Measurements from ENCODE around the gene KCTD2.
"Not testable (repeated sequence)": the region's sequence is repeated elsewhere in the genome, so short reads cannot be mapped to it uniquely, and the experiment has no call there.

Gene KCTD2

DNA sequence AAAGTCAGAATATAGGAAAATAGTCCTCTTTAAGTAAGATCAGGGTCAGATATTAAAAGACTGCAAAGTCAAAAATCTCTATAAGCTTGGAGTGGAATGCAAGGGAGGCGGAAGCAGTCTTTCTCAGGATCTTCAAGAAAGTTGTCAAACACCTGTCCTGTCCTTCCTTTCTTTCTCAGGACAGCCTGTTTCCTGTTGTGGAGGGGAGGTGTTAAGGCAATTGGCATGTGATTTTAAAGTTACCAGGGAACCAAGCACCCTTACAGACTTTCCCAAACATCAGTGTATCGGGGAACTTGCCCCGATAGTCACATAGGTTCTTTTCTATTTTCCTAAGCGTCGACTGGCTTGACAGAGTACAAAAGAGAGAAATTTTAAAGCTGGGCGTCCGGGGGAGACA, 2.3 kb upstream of the KCTD2 start:
- TF ChIP-seq CTCF (IDR thresholded peaks at IDR 0.05; ENCODE audit: borderline replicate concordance, control extremely low read depth, extremely low read depth, insufficient read depth, missing control alignments), result no peak
- no peak for DNase-seq (ENCODE audit: low spot score)
- in situ Hi-C loops (cut with MboI; ENCODE audit: low sequenced_read_pairs, unreplicated experiment), result no loop called here

GRCh38 chr17:75045946-75046406, 1.0 kb upstream of the KCTD2 start:
- in situ Hi-C loops (cut with MboI; ENCODE audit: low sequenced_read_pairs, unreplicated experiment), result not testable (repeated sequence)

DNA sequence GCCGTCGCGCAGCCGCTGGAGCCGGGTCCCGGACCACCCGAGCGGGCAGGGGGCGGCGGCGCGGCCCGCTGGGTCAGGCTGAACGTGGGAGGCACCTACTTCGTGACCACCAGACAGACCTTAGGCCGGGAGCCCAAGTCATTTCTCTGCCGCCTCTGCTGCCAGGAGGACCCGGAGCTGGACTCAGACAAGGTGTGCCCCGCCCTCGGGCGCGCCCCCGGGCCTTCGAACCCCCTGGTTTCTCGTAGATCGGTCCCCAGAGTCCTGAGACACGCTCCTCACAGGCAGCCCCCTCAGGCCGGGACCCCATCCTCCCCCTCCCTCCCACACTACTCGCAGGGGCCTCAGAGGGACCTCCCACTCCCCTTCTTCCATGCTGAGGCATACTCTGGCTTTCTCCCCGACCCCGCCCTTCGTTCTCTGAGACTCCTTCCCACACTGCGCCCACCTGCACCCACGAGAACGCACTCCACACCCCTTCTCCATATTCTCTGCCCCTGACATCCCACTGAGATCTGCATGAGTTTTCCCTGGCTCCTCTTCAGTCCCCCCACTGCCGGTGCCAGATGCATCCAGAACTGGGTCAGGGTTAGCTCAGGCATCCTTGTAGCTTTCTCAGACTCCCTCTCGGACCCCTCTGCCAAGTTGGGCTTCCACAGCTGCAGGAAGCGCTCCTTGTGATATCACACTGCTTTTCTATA, 523 bp downstream of the KCTD2 start:
- DNase-seq (ENCODE audit: low spot score), result peak; percentile 52
- in situ Hi-C loops (cut with MboI; ENCODE audit: low sequenced_read_pairs, unreplicated experiment), result no loop called here
- TF ChIP-seq CTCF (IDR thresholded peaks at IDR 0.05; ENCODE audit: borderline replicate concordance, control extremely low read depth, extremely low read depth, insufficient read depth, missing control alignments), result no peak

More at GRCh38 chr17:75045946-75046406, 1.0 kb upstream of the KCTD2 start:
- not testable (repeated sequence) for DNase-seq (ENCODE audit: low spot score)

DNA sequence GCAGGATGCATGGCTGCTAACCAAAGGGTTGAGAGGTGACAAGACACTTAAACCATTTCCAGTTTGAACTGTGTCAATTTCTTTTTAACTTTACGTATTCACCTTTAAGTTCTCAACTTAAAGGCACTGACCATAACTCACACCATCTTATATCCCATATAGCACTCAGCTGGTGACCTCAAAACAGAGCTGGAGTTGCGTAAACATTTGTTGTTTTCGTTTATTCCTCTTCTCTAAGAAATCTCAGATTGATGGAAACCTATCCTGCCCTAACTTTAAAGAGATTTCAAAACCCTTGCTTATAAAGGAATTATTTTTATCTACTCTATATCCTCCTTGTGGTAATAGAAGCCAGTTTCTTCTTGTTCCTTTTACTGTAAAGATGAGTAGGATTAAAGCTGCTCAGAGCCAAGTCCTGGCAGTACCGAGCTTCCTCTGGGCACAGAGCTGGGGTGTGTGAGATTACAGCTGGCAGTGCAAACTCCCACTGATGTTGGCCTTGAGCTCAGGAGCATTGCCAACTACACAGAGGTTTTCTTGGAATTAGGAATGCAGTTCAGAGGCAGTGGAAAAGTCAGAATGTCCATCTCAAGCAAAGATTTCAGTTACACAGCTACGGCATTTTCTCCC, 1.3 kb downstream of the KCTD2 start:
- TF ChIP-seq CTCF (IDR thresholded peaks at IDR 0.05; ENCODE audit: borderline replicate concordance, control extremely low read depth, extremely low read depth, insufficient read depth, missing control alignments), result no peak
- no peak for DNase-seq (ENCODE audit: low spot score)
- in situ Hi-C loops (cut with MboI; ENCODE audit: low sequenced_read_pairs, unreplicated experiment), result no loop called here

DNA sequence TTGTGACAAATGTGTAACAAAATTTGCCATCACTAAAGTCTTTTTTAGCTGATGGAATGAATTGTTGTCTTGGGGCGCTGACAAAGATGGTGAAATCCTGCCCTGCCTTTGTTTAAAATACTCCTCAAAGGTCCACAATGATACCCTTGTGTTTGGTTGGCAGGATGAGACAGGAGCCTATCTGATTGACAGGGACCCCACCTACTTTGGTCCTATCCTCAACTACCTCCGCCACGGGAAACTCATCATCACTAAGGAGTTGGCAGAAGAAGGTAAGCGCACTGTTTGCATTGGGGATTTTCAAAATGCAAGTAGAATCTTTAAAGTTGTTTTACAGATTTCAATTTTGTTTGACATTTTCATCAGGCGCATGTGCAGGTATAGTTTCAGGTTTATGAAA, 2.0 kb downstream of the KCTD2 start:
- no peak for DNase-seq (ENCODE audit: low spot score)
- in situ Hi-C loops (cut with MboI; ENCODE audit: low sequenced_read_pairs, unreplicated experiment), result no loop called here
- no peak for TF ChIP-seq CTCF (IDR thresholded peaks at IDR 0.05; ENCODE audit: borderline replicate concordance, control extremely low read depth, extremely low read depth, insufficient read depth, missing control alignments)

GRCh38 chr17:75049706-75050105, 2.7 kb downstream of the KCTD2 start:
- in situ Hi-C loops (cut with MboI; ENCODE audit: low sequenced_read_pairs, unreplicated experiment), result no loop called here
- TF ChIP-seq CTCF (IDR thresholded peaks at IDR 0.05; ENCODE audit: borderline replicate concordance, control extremely low read depth, extremely low read depth, insufficient read depth, missing control alignments), result no peak
- peak; percentile 0 for DNase-seq (ENCODE audit: low spot score)

DNA sequence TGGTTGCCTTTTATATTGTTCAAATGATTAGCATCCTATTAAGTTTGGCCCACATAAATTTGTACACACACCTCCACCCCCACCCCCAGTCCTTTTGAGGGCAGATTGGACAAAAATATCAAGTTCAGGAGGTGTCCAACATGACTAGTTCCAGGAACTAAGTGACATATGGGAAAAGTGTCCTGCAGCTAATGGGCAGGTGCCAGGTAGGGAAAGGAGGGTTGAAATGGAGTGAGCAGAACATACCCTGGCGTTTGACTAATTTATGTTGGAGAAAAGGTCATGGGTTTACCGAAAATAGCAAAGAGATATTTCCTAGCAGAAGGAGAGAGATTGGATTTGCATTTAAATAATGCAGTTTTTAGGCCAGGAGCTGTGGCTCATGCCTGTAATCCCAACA, 4.9 kb downstream of the KCTD2 start:
- no peak for DNase-seq (ENCODE audit: low spot score)
- TF ChIP-seq CTCF (IDR thresholded peaks at IDR 0.05; ENCODE audit: borderline replicate concordance, control extremely low read depth, extremely low read depth, insufficient read depth, missing control alignments), result no peak
- in situ Hi-C loops (cut with MboI; ENCODE audit: low sequenced_read_pairs, unreplicated experiment), result no loop called here
